GM12875 (cell line): Measurements from ENCODE around the gene PWWP2B.

ENCODE experiments used
- H3K4me3 ChIP-seq: one replicate; pipeline ENCODE4 v1.5.1; 2011; ENCODE audit warnings: low read depth, low read length, control low read depth
- TF ChIP-seq, protein P1 (sequence below): IDR thresholded peaks from 2 replicates; pipeline ENCODE4 v1.5.1; 2011; ENCODE audit warnings: low read depth, mild to moderate bottlenecking, control low read depth, inconsistent platforms, low read length, moderate library complexity, borderline replicate concordance; ENCODE audit not compliant: insufficient read depth

PWWP2B gene

DNA sequence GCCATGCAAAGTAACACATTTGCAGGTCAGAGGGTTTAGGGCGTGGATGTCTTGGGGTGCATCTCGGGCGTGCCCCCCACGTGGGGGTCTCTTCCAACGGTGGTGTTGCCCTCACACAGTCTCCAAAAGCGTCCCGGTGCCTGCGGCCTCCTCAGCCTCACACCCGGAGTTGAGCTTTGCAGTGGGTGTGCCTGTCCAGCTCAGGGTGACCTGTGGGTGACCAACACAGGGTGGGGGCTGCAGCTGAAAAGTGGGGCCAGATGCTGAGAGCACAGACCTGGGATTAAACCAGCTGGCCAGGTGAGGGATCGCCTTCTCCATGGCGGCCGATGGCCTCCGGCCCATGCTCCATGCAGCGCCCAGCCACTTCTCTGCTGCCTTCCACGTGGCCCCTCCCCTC is 63.1 kb downstream of the PWWP2B start:
- H3K4me3 ChIP-seq, result no peak overlapping the region
- TF ChIP-seq, protein P1, sequence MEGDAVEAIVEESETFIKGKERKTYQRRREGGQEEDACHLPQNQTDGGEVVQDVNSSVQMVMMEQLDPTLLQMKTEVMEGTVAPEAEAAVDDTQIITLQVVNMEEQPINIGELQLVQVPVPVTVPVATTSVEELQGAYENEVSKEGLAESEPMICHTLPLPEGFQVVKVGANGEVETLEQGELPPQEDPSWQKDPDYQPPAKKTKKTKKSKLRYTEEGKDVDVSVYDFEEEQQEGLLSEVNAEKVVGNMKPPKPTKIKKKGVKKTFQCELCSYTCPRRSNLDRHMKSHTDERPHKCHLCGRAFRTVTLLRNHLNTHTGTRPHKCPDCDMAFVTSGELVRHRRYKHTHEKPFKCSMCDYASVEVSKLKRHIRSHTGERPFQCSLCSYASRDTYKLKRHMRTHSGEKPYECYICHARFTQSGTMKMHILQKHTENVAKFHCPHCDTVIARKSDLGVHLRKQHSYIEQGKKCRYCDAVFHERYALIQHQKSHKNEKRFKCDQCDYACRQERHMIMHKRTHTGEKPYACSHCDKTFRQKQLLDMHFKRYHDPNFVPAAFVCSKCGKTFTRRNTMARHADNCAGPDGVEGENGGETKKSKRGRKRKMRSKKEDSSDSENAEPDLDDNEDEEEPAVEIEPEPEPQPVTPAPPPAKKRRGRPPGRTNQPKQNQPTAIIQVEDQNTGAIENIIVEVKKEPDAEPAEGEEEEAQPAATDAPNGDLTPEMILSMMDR, result no peak

- TF ChIP-seq, protein P1, result no peak
- H3K4me3 ChIP-seq, result no peak overlapping the region
These were observed 63.7 kb downstream of the PWWP2B start for GRCh38 chr10:132460691-132461090.

- TF ChIP-seq, protein P1, result no peak
- no peak overlapping the region for H3K4me3 ChIP-seq
These were observed 64.2 kb downstream of the PWWP2B start for GRCh38 chr10:132461103-132461682.

DNA sequence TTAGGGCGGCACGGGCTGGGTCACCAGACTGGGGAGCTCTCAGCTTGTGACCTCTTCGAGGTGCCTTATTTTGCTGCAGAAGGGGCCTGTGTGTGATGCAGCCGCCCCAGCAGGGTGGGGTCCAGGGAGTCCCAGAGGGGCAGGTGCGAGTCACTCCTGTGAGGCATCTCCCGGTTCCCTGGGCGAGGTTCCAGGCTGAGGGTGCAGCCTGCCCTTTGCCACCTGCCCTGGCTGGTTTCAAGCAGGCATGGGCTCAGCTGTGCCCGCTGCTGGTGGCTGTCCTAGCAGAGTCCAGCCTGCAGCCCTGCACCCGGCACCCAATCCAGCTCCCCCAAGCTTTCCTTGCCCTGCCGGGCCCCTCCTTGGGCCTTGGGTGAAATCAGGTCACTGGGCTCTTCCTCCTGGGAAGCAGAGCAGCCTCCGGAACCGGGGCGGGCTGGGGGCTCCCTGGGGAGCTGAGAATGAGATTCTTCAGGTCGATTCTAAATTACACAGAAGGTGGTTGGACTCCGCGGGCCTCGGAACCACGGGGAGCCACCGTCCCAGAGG is 64.8 kb downstream of the PWWP2B start:
- H3K4me3 ChIP-seq, result no peak overlapping the region
- TF ChIP-seq, protein P1, result no peak

DNA sequence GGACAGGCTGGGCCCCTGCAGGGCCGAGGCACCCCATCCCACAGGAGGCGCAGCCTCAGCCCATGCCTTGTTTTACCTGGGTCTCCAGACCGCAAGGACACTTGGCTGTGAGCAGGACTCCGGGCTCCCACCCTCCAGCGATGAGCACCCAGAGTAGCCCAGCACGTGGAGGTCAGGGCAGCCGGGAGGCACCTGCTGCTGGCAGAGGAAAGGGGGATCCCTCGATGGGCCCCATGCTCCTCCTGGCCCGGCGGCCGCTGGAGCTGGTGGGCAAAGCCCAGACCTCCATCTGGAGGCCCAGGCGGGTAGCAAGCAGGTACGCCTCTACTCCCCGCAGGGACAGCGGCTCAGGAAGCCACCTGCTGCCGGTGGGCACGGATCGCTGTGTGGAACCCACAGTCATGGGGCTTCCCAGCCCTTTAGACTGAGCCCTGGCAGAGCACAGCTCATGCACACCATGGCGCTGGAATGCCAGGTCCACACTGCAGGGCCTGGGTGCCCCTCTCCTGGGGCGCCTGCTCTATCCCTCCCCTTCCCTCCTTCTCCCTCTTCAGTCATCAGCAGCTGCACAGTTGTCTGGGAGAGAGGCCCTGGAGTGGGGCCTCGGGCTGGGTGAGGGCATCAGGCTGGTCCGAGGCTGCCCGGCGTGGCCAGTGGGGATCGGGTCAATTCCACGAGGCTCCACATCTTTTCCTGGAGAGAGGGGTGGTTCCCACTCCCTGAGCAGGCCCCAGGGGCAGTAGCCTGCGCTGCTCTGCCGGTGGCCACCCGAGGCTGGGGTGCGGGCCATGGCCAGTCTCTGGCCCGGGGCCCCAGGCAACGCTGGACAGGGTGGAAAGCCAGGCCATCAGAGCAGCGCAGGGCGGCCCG is 65.7 kb downstream of the PWWP2B start:
- TF ChIP-seq, protein P1, result no peak
- H3K4me3 ChIP-seq, result no peak overlapping the region

DNA sequence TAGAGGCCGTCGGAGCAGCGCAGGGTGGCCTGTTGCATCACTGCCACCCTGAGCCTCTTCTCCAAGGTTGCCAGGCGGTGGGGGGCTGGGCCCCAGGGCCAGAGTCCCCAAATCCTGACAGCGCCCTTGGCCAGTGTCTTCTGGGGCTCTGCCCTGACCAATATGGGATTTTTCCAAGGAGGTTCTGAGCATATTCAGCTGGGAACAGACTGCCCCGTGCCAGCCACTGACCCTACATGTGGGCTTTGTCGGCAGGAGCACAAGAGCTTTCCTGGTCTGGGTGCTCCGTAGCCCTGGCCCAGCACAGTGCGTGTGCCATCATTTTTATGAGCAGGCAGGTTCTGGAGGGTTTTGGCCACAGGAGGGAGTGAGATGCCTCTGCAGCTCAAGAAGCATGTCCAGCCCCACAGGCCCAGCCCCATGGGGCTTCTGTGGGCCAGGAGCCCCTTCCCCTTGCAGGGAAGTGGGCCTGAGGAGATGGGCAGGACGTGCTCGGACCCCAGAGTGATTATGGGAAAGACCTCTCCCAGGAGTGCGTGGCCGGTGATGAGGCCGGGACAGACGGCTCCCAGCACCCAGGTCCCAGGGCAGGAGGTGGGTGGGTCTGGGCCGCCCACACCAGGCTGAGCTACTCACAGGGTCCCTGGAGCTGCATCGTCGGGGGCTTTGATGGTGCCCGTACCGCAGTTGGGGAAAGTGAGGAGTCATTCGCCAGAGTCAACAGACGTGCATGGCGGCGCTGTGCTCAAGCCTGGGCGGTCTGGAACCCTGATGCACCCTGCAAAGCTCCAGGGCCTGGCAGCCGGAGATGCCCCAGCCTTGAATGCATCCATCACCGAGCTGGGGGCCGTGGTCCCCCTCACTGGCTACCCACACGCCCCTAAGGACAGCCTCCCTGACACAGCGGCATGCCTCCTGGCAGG is 66.6 kb downstream of the PWWP2B start:
- TF ChIP-seq, protein P1, result no peak
- no peak overlapping the region for H3K4me3 ChIP-seq
